ENCODE data around the gene PNPLA2. TPM values are rescaled to one million over a fixed set of nuclear protein-coding genes. Genes with fewer than 3 reads are reported as not detected.

PNPLA2 gene
- total RNA-seq, 2 experiments from 2014 or later = 202 to 220 TPM

DNA sequence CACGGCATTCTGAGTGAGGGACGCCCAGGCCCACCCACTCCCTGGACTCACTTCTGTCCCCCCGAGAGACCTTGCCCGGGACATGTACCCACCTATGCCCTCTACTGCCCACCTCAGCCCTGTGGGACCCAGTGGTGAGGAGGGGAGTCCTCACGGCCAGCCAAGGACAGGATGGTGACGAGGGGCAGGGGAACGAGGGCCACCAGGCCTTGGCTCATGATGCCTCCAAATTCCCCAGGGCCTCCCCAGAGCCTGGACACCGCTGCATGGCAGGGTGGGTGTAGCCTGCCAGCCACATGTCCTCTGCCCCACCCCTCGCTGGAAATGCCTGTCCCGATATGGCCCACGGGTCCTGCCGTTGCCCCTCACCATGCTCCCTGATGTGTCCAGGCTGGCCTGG, 50.1 kb downstream of the PNPLA2 start:
- Histone ChIP-seq H3K36me3 (ENCODE audit: insufficient read depth, low read length) (peaks cover 4% of the 10 kb centered on the region), H3K27ac (ENCODE audit: low read depth in 1 of 2, low read length in 2 of 2) (no peak overlapping the region), H3K4me1 (ENCODE audit: insufficient read depth, low read length) (no peaks in the 10 kb centered on the region), H3K4me3 (ENCODE audit: low read length) (no peak overlapping the region), H3K9me3 (ENCODE audit: control insufficient read depth in 1 of 2, insufficient read depth in 1 of 2, low read length in 2 of 2) (no peaks in the 10 kb centered on the region), H3K27me3 (ENCODE audit: control insufficient read depth in 1 of 2, insufficient read depth in 2 of 2, low read length in 2 of 2) (no peaks in the 10 kb centered on the region)
- POLR2A ChIA-PET = interaction anchor here (1.0 kb wide), 1 partner anchor 21 kb away, joined by 3 read pairs; no protein-coding TSS in a partner anchor
- Mint-ChIP-seq H3K27ac (no peak overlapping the region), H3K4me1 (ENCODE audit: low read depth) (no peaks in the 10 kb centered on the region), H3K36me3 (ENCODE audit: low read depth) (peaks cover 4% of the 10 kb centered on the region), H3K9me3 (no peaks in the 10 kb centered on the region), H3K4me3 (no peak overlapping the region), H3K27me3 (no peaks in the 10 kb centered on the region)
- intact Hi-C loops (cut with DNase I, micrococcal nuclease) = no loop called here
- DNase-seq (no peak), ATAC-seq (ENCODE audit: poor library complexity) (no peak)
- TF ChIP-seq, protein P1, sequence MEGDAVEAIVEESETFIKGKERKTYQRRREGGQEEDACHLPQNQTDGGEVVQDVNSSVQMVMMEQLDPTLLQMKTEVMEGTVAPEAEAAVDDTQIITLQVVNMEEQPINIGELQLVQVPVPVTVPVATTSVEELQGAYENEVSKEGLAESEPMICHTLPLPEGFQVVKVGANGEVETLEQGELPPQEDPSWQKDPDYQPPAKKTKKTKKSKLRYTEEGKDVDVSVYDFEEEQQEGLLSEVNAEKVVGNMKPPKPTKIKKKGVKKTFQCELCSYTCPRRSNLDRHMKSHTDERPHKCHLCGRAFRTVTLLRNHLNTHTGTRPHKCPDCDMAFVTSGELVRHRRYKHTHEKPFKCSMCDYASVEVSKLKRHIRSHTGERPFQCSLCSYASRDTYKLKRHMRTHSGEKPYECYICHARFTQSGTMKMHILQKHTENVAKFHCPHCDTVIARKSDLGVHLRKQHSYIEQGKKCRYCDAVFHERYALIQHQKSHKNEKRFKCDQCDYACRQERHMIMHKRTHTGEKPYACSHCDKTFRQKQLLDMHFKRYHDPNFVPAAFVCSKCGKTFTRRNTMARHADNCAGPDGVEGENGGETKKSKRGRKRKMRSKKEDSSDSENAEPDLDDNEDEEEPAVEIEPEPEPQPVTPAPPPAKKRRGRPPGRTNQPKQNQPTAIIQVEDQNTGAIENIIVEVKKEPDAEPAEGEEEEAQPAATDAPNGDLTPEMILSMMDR (IDR thresholded peaks at IDR 0.05) = no peak
- CTCF ChIA-PET = no interaction called here

DNA sequence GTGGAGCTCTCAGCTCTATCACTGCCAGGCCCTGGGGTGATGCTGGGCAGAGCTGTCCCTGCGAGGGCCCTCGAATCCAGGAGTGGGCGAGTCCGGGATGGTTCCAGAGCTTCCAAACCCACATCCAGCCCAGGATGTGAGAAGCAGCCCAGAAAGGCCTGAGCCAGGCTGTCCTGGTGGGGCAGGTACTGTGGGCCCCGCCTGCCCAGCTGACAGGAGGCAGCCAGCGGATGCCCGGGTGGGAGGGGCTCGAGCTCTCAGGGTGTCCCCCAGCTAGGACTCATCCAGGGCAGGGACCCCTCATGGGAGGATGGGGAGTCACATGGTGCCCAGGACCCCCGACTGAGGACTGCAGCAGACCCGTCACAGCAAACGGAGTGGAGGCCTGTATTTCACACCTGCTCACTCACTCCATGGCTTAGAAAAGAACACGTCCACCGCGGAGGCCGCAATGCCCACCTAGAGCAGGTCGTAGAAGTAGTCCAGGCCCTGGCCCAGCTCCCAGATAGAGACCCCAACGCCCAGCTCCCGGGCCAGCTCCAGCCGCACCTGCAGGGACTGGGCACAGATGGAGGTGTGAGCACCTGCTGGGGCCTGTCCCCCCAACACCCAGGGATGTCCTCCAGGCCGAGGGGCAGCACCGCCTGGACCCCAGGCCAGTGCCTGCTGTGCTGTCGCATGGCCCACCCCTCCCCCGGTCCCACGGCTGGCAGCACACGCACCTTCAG, 50.8 kb downstream of the PNPLA2 start:
- ATAC-seq (ENCODE audit: poor library complexity) (no peak), DNase-seq (no peak)
- TF ChIP-seq, protein P1 (IDR thresholded peaks at IDR 0.05) = no peak
- H3K4me3 ChIP-seq (ENCODE audit: low read length) = no peak overlapping the region
- peaks cover 4% of the 10 kb centered on the region for H3K36me3 ChIP-seq (ENCODE audit: insufficient read depth, low read length)
- H3K36me3 Mint-ChIP-seq (ENCODE audit: low read depth) = peaks cover 5% of the 10 kb centered on the region
- ChIA-PET CTCF (no interaction called here), POLR2A (interaction anchor here (1.0 kb wide), 1 partner anchor 21 kb away, joined by 3 read pairs; no protein-coding TSS in a partner anchor)
- H3K4me3 Mint-ChIP-seq = no peak overlapping the region
- H3K9me3 Mint-ChIP-seq = no peaks in the 10 kb centered on the region
- intact Hi-C loops (cut with DNase I, micrococcal nuclease) = no loop called here
- H3K27me3 Mint-ChIP-seq = no peaks in the 10 kb centered on the region
- no peaks in the 10 kb centered on the region for H3K27me3 ChIP-seq (ENCODE audit: control insufficient read depth in 1 of 2, insufficient read depth in 2 of 2, low read length in 2 of 2)
- no peaks in the 10 kb centered on the region for H3K4me1 Mint-ChIP-seq (ENCODE audit: low read depth)
- H3K27ac Mint-ChIP-seq = no peak overlapping the region
- no peaks in the 10 kb centered on the region for H3K9me3 ChIP-seq (ENCODE audit: control insufficient read depth in 1 of 2, insufficient read depth in 1 of 2, low read length in 2 of 2)
- H3K27ac ChIP-seq (ENCODE audit: low read depth in 1 of 2, low read length in 2 of 2) = no peak overlapping the region
- no peaks in the 10 kb centered on the region for H3K4me1 ChIP-seq (ENCODE audit: insufficient read depth, low read length)

DNA sequence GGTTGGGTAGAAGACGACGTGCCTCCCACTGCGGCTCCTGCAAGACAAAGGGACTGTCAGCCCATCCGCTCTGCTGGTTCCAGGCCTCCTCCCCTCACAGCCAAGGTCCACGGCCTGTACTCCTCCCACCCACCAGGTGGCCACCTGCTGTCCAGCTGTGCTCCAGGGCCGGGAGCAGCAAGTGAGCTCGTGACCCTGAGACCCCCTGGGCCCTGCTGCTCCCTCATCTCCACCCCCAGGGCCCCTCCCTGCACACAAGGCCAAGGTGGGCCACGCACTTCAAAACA, 51.4 kb downstream of the PNPLA2 start:
- TF ChIP-seq, protein P1 (IDR thresholded peaks at IDR 0.05) = no peak
- H3K9me3 ChIP-seq (ENCODE audit: control insufficient read depth in 1 of 2, insufficient read depth in 1 of 2, low read length in 2 of 2) = no peaks in the 10 kb centered on the region
- H3K4me3 ChIP-seq (ENCODE audit: low read length) = no peak overlapping the region
- POLR2A ChIA-PET = no interaction called here
- no peak for ATAC-seq (ENCODE audit: poor library complexity)
- H3K36me3 Mint-ChIP-seq (ENCODE audit: low read depth) = peaks cover 5% of the 10 kb centered on the region
- H3K27me3 Mint-ChIP-seq = no peaks in the 10 kb centered on the region
- intact Hi-C loops (cut with DNase I, micrococcal nuclease) = no loop called here
- H3K9me3 Mint-ChIP-seq = no peaks in the 10 kb centered on the region
- no peak for DNase-seq
- no peak overlapping the region for H3K27ac ChIP-seq (ENCODE audit: low read depth in 1 of 2, low read length in 2 of 2)
- H3K27me3 ChIP-seq (ENCODE audit: control insufficient read depth in 1 of 2, insufficient read depth in 2 of 2, low read length in 2 of 2) = no peaks in the 10 kb centered on the region
- no peak overlapping the region for H3K27ac Mint-ChIP-seq
- H3K4me1 Mint-ChIP-seq (ENCODE audit: low read depth) = no peaks in the 10 kb centered on the region
- CTCF ChIA-PET = no interaction called here
- H3K36me3 ChIP-seq (ENCODE audit: insufficient read depth, low read length) = peaks cover 4% of the 10 kb centered on the region
- H3K4me3 Mint-ChIP-seq = no peak overlapping the region
- H3K4me1 ChIP-seq (ENCODE audit: insufficient read depth, low read length) = no peaks in the 10 kb centered on the region
